Activated CD4-positive, alpha-beta T cell treated with anti-CD3 and anti-CD28 coated beads, Interleukin-2, Interleukin-4, amounts not matched to agents 100 ng/mL and 50 ng/mL, durations not matched to agents 16 hours and 8 hours (primary cell): ENCODE data around the gene PIP4K2B.
"Not testable (repeated sequence)": the region's sequence is repeated elsewhere in the genome, so short reads cannot be mapped to it uniquely, and the experiment has no call there.

Source experiments
- DNase-seq: peaks from one replicate; pipeline ENCODE4 v3.0.0-alpha.2; 2020; ENCODE audit warnings: low spot score

The PIP4K2B gene

DNA sequence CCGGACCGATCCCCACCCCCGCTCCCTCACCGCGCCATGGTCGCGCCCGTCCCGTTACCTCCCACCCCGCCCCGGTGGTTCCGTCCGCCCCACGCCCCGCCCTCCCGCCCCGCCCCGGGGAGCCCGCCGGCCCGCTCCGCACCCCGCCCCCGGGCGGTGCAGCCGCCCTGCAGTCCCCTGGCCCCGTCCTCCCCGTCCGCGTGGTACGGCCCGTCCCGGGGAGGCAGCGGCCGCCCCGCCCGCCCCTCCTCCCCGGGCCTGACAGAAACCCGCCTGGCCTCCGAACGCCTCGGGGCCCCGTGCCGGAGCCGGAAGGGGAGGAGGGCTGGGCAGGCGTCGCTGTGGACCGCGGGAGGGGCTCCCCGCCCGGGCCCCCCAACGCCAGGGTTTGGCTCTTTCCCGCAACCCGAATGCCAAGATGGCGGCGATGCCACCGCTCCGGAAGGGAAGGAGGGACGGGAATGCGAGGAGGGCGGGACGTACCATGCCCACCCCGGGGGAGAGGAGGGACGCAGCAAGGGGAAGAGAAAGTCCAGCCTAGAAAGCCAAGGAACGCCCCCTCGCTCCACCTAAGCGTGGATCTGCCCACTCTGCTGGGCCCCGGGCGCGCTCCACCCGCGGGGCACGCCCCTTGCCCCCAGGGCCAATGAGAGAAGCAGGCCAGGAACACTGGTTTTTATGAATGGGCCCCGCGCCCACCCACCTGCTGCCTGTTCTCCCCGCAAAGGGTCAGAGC is at the start of gene PIP4K2B:
TSS of gene PIP4K2B (minus strand) at position 56 of the 736 bp plus-strand sequence. CDS start 132 bp downstream, outside the sequence.
- DNase-seq, result peak; percentile 94

DNA sequence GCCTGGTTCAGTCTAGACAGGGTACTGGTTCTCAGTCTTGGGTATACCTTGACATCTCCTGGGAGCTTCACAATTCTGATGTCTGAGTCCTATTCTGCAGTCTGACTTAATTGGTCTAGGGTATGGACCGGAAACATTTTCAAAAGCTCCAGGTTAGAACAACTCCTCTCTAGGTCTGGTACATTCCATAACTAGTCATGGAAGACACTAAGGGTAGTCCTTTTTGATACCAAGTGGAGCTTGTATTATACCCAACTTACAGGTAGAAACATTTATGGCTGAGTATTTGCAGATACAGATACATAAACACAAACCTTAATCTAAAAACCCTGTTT is 49.2 kb upstream of the PIP4K2B start:
- DNase-seq, result no peak

DNA sequence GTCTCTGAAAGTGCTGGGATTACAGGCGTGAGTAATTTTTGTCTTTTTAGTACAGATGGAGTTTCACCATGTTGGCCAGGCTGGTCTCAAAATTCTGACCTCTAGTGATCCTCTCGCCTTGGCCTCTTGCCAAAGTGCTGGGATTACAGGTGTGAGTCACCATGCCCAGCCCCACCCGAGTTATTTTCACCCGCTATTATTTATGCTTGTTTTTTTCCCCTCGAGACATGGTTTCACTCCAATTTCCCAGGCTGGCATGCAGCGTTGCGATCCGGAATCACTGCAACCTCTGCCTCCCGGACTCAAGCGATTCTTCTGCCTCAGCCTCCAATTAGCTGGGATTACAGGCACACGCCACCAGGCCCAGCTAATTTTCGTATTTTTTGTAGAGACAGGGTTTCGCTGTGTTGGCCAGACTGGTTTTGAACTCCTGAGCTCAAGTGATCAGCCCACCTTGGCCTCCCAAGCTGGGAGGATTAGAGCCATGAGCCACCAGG is 45.0 kb upstream of the PIP4K2B start:
- no peak for DNase-seq

DNA sequence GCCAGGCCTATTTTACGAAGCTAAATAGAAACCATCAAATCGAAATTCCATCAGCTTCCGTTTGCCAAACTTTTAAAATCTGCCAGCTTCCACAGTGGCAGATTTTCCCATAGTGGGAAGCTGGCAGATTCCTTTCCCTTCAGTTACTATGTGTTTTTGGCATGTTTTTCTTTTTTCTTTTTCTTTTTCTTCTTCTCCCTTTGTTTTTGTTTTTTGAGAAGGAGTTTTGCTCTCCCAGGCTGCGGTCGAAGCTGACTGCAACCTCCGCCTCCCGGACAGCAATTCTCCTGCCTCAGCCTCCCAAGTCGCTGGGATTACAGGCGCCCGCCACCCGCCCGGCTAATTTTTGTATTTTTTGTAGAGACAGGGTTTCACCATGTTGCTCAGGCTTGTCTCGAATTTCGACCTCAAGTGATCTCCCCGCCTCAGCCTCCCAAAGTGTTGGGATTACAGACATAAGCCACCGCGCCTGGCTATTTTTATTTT is 26.4 kb upstream of the PIP4K2B start:
- no peak for DNase-seq

DNA sequence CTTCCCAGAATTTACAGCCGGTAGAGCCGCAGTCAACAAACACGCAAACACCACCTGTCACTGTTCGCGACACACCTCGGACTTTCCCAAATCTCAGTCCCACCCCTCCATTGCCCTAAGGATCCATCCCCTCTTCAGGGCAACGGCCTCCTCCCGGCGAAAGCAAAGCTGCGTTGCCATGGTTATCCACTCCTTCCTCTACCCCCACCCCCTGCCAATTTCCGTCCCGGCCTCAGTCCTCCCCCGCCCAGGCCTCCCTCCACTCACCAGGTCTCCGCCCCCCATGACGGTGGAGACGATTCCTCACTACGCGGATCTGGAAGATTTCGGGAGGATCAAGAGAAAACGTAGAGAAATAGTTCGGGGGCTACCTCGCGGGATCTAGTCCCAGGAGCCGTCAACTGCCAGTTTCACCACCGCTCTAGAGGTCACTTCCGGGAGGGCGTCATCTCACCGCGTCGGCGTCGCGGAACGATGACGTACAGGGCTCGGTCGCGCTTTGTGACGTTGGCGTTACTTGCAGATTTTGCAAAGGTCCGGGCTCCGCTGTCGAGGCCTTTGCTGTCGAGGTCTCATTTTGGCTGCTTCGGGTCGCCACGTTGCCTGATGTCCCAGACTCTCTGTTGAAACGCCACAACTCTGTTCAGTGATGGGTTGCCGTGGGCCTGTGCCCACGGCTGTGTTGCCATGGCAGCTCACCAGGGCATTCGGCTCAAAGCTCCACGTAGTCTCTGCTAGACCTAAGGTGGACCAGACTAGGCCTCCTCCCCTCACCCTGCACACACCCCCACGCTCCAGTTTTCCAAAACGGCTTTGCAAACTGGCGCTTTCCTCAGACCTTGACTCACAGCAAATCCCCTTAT is 25.8 kb upstream of the PIP4K2B start, which contains the start of gene CWC25:
TSS of gene CWC25 (minus strand) at position 423 of the 863 bp plus-strand sequence. CDS start at position 285, 138 bp downstream.
- peak; percentile 97 for DNase-seq

DNA sequence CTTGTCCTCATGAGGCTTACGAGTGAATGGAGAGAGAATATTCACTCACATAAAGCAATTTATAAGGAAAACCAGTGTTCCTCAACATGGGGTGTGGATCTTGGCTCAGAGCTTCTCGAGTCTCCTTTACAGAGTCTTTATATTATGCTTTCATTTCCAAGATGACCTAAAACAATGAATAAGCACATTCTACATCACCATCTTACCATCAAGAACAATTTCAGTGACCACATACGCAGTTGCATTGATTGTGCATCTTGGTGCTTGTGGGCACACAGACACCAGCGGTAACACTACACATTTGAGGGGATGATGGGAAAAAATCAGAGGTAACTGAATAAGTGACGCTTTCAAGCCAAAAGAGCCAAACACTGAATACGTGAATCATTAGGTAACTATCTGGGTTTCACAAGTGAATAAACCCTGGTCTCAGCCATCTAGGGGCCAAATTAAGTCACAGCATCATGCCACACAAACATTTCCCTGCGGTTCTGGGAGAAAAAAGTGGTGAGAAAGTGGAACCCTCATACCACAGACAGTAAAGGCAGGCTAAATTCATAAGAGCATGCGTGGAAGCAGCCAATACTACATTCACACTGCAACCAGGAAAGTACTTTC is 16.3 kb upstream of the PIP4K2B start:
- DNase-seq, result peak; percentile 68

DNA sequence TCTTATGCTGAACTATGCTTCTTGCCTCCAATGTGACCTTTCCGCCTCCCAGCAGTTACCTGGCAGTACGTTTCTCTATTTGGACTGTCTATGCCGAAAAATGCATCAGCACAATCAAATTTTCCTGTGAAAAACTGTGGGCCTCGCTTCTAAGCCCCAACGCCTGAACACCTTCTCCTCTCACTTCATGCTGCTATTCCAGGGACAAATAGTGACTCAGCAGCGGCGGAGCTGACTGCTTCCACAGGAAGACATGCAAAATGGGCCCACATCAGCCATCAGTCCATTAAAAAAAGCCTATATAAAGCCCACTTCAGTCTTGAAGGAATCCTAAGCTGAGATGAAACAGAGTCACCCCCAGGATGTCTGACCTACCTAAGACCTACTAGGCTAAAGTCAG is 10.5 kb upstream of the PIP4K2B start:
- no peak for DNase-seq

DNA sequence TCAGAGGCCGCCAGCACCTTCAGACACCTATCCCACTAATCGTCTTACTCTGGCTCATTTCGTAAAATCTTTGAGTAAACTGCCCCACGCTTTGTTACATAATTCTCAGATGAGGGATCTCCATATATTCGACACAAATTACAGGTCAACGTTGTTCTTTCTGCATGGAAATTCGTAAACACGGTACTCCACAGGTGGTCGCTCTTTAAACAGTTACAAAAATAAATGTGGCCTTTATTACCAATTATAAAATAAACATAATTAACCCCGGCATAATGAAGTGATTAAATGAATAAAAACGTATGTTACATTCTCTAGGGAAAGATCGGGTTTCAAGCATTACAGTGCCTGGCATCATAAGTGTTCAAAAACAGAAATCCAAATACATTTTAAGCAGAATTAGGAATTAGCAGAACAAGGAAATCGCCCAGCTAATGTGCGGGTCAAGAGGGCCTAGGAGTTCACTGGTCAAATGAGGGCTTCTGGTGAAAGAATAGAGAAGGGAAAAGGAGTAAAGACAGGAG is 943 bp upstream of the PIP4K2B start:
- no peak for DNase-seq

DNA sequence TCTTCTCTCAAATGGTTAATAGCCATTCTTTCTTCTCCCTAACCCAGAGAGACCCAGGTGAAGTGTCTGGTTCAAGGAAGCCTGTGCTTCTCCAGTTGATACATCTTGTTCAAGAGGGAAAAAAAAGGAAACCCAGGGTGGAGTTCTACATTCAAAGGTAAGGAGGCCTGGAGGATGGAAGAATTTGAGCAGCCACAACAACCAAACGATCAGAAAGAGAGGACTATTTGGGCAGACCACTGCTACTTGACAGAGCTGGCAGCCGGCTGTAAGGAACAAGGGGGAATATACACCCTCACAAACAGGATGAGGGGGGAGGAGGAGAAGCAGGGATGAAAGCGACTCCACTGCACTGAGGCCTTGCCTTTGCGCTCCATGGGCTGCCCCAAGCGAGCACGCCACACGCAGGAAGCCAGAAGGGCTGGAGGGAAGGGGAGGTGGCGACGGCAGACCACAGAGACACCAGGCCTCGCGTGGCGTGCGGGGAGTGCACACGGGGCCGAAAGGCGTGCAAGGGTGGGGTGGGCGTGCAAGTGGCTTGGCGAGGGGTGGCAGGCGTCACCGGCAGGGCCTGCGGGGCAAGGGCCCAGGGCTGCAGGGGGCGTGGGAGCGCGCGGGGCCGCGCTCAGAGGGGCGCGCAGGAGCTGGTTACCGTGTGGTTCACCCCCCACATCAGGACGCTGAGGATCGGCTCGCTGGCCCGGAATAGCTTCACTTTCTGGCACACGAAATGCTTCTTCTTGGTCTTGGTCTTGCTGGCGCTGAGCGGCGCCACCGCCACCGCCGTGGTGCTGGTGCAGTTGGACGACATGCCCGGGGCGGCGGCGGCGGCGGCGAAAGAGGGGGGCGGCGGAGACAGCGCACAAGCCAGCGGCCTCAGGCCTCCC is 499 bp downstream of the PIP4K2B start:
- peak; percentile 49 for DNase-seq

DNA sequence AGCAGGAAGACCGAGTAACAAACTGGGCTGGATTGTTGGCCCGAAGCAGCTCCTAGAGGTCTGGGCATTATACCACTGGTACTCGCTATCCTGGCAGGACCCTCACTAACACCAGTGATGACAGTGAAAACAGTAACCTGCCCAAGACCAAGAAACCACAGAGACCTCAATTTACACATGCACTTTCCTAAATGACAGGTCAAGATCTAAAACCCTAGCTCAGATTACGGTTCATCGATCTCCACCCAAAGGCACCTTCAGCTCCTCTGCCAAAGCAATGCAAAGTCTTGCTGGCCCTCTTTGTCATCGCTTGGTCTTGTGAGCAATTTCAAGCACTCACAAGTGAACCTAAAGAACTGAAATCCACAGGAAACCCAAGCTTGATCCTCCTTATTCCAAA is 1.5 kb downstream of the PIP4K2B start:
- no peak for DNase-seq

DNA sequence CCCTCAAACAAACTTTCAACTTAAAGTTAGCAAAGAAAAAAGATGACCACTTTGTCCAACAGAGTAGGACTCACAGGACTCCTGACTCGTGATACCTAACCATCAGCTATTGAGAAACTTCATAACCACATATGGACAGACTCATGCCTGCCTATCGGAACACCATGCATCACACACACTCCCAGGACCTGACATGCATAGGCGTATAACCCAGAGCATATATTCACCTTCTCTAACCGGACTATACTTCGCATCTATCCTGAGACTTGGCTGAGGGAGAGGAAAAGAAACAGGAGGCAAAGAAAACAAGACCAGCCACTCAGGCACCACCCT is 2.2 kb downstream of the PIP4K2B start:
- no peak for DNase-seq

DNA sequence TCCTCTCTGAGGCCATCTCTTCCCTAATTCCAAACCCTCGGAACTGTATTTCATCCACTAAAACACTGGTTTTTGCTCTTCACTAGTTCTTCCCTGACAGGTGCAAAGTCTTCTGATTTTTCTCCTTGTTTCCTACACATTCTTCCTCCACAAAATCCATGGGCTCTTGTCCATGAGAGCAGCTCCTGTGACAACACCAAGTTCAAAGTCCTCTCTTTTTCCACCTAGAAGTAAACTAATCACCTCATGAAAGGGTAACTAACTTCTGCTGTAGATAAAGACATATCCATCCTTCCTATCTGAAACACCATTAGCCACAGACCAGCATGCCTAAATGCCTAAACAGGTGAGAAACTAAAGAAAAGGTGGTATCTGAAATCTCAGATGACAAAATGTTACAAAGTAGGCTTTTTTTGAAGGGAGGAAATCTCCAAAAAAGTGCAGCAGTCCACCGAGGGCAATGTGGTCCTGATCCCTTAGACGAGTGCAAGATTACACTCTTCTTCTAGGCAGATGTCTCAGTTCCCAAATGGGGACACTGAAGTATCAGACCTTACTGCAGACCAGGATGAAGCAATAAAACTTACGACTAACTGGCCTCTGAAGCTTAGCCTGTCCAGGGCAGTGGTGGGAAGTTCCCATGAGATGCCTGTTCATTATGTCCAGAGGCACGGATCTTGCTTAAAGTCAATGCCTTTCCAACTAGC is 2.8 kb downstream of the PIP4K2B start:
- no peak for DNase-seq

DNA sequence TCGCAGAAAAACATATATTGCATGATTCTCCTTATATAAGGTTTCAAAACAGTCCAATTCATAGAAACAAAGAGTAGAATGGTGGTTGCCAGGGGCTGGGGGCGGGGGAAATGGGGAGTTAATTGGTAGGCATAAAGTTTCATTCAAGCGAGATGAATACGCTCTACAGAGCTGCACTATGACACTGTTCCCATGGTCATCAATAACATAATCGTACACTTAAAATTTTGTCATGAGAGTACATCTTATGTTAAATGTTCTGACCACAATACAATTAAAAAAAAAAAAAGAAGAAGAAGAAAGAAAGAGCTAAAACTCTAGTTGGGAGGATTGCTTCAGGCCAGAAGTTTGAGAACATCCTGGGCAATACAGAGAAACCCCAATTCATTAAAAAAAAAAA is 5.1 kb downstream of the PIP4K2B start:
- no peak for DNase-seq

DNA sequence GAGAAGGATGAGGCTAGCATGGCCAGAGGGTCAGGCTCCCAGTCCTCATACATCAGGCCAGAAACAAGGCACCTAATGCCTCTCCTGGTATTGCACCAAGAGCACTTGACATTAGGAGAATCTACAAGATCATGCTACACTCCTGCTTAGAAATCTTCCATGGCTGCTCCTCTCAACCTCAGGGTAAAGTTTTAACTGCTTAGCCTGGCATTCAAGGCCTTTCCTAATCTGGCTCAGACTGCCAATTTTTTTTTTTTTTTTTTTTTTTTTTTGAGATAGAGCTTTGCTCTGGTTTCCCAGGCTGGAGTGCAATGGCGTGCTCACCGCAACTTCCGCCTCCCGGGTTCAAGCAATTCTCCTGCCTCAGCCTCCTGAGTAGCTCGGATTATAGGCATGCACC is 8.2 kb downstream of the PIP4K2B start:
- no peak for DNase-seq

DNA sequence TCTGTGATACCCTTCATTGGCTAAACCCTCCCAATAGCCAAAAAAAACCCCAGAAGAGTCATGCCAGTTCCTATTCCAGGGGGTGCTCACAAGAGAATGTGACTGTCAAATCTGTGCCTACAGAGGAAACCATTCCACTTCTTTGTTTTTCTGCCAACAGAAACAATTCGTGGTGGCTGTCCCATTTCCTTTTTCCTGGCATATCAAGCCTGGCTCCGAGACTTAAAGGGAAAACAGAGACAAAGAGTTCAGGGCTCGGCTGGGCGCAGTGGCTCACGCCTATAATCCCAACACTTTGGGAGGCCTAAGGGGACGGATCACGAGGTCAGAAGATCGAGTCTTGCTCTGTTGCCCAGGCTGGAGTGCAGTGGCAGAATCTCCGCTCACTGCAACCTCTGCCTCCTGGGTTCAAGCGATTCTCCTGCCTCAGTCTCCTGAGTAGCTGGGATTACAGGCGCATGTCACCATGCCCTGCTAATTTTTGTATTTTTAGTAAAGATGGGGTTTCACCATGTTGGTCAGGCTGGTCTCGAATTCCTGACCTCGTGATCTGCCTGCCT is 9.1 kb downstream of the PIP4K2B start:
- not testable (repeated sequence) for DNase-seq

DNA sequence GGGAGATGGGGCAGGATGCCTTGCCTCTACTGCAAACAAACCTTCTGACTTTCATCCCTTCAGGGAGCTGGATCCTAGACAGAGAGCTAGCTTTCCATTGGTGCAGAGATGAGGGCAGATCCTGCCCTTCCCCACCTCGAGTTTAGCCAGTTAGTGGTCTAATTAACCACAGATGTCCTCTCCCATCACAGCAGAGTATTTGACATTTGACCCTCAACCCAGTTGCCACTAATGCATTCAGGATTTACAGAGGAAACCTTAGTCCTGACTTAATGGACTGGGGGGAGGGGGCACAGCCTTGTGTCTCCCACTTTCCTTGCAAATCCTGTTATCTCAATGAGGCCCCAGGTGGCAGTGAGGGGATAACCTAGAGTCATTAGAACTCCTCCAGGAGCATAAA is 10.2 kb downstream of the PIP4K2B start:
- DNase-seq, result no peak

DNA sequence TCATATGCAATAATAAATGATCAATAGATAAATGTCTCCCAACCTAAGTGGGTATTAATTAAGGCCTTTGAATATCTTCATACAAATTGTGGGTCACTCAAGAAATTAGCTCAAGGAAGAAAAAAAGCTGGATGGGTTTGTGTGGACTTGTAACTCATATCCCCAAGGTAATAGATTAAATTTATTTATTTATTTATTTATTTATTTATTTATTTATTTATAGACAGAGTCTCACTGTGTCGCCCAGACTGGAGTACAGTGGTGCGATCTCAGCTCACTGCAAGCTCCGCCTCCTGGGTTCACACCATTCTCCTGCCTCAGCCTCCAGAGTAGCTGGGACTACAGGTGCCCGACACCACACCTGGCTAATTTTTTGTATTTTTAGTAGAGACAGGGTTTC is 11.4 kb downstream of the PIP4K2B start:
- not testable (repeated sequence) for DNase-seq

DNA sequence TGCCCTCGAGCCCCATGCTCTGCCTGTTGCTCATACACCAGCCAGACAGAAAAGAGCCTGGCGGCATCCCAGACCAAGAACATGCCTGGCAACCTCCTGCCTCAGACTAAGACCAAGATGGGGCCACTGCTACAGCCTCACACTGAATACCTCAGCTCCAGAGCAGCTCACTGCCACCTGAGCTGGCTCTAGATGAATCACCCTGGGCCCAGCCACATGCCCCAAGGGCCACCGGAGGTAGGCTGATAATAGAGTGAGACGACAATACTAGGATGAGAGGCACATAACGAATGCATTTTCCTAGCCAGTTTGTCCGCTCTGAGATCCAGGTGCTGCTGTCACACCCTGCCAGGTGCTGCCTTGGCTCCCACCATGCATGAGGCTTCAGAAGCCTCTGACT is 13.0 kb downstream of the PIP4K2B start:
- DNase-seq, result no peak

DNA sequence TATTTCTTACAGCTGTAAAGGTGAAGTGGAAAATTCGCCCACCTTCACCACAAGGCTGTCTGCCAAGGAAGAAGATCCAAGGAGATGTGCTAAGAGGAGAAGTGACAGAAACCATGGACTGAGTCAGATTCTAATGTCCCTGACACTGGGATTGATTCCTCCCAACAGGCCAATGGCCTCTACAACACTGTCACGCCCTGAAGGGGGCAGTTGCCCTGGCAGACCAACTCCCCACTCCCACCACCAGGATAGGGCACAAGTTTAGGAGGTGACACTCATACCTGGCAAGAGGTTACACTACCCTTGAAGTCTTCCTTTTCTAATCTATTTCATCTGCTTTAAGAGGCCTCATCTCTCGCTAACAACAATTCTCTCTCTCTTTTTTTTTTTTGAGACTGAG is 16.1 kb downstream of the PIP4K2B start:
- no peak for DNase-seq

DNA sequence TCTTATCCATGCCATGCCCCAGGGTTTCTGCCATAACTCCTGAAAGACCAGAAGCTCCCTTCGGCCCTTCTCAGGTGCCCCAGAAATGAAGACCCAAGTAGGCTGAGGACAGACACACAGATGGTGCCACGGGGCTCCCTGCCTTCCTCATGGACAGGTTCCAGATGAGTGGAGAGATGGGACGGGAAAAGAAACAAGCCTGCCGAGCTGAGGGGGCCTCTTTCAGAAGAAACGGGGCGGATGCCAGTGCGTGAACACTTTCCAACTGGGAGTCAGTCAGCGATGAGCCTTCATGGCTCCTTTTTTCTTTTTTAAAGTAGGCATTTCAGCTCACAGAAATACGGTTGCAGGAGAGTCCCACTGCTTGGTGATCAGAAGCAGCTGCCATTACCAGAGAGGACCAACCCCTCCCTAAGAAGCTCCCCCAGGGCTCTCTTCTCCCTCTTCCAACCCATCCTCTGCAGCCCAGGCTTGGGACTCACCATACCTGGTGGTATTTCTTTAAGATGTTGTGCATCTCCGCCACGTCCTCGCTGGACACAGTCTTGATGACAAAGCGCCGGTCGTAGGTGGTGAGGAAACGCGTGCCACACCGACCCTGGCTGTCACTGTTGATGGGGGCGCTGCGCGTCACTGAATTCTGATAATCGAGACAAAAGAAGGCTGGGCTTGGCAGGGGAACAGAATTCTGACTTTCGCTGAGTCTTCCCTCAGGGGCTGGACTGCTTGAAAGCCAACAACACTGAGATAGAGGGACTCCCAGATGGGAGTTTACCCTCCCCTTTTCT is 19.2 kb downstream of the PIP4K2B start:
- DNase-seq, result no peak
